ENCODE data around the gene SYN1. TPM values are rescaled to one million over a fixed set of nuclear protein-coding genes. Genes with fewer than 3 reads are reported as not detected.
"Not testable (repeated sequence)": the region's sequence is repeated elsewhere in the genome, so short reads cannot be mapped to it uniquely, and the experiment has no call there.

The SYN1 gene
- total and polyA plus RNA-seq, 10 donors, result 0.10 to 1.2 (median 0.61) TPM

- TF ChIP-seq POLR2AphosphoS5 (IDR thresholded peaks at IDR 0.05) (no peak), CTCF (IDR thresholded peaks at IDR 0.05 in 8 of 11, conservative IDR thresholded peaks at IDR 0.05 in 3 of 11) (no peak), POLR2A (IDR thresholded peaks at IDR 0.05) (no peak)
- intact Hi-C loops (cut with DNase I; ENCODE audit: low total_unique reads), result no loop called here
- Histone ChIP-seq H3K4me3 (no peak overlapping the region), H3K27ac (no peak overlapping the region), H3K36me3 (no peaks in the 10 kb centered on the region), H3K4me1 (no peaks in the 10 kb centered on the region), H3K9me3 (no peaks in the 10 kb centered on the region), H3K27me3 (replicated peaks in 1 of 7) (peaks cover 0 to 4% (median 0%) of the 10 kb centered on the region in 7 donors)
- 53 to 83% (median 74%) methylated on average over 4 of the region's 4 CpGs for WGBS, 5 donors
- DNase-seq, result no peak
These were observed 9.1 kb downstream of the SYN1 start for GRCh38 chrX:47610511-47610910.

DNA sequence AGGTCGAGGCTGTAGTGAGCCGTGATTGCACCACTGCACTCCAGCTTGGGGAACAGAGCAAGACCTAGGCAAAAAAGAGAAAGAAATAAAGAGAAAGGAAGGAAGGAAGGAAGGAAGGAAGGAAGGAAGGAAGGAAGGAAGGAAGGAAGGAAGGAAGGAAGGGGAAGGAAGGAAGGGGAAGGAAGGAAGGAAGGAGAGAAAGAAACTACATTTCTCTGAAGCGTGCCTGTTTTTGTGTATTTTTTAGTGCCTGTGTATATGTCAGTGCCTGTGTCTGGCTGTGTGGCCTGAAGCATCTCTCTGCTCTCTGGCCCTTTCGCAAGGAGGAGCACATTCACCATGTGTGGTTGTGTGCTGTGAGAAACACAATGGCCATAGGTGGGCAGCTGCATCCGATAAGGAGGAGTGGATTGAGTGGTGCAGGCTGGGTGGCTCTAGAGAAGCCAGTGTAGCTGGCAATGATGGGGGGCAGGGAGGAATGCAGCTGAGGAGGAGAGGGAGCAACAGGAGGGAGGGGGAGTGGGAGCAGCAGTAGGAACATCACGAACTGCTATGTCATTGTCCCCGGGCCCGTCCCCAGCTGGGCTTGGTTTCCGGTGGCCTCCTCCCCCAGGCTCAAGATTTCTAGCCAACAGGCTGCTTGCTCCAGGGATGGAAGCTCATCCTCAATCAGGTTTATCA, 11.4 kb downstream of the SYN1 start:
- TF ChIP-seq POLR2A (IDR thresholded peaks at IDR 0.05), result no peak
- no peak for TF ChIP-seq POLR2AphosphoS5 (IDR thresholded peaks at IDR 0.05)
- TF ChIP-seq CTCF (IDR thresholded peaks at IDR 0.05 in 8 of 11, conservative IDR thresholded peaks at IDR 0.05 in 3 of 11), result no peak
- WGBS, 5 donors, result 31 to 65% (median 46%) methylated on average over 8 to 9 of the region's 9 CpGs
- intact Hi-C loops (cut with DNase I; ENCODE audit: low total_unique reads), result no loop called here
- Histone ChIP-seq H3K9me3 (no peaks in the 10 kb centered on the region), H3K27me3 (replicated peaks in 1 of 7) (peaks cover 0 to 2% (median 0%) of the 10 kb centered on the region in 7 donors), H3K4me1 (no peaks in the 10 kb centered on the region), H3K4me3 (no peak overlapping the region), H3K27ac (peak overlapping the region in 1 of 8 donors; percentile 53), H3K36me3 (no peaks in the 10 kb centered on the region)
- no peak for DNase-seq

DNA sequence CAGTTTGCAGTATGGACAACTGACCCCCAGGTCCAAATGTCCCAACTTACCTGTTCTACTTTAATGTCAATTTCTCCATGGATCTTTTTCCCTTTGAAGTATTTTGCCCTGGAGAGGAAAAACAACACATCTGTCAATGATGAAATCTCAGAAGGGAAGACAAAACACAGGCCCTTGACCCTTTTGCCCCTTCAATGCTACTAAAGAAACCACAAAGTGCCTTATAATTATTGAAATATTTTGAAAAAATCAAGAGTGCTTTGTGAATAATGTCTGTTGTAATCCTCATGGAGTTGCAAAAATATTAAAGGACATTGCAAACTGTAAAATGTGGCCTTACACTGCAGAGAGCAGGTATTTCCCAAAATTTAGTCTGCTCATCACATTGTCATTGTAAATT, 12.6 kb downstream of the SYN1 start:
- TF ChIP-seq POLR2AphosphoS5 (IDR thresholded peaks at IDR 0.05) (no peak), POLR2A (IDR thresholded peaks at IDR 0.05) (no peak), CTCF (IDR thresholded peaks at IDR 0.05 in 8 of 11, conservative IDR thresholded peaks at IDR 0.05 in 3 of 11) (no peak)
- intact Hi-C loops (cut with DNase I; ENCODE audit: low total_unique reads), result no loop called here
- H3K27ac ChIP-seq, result no peak overlapping the region
- no peaks in the 10 kb centered on the region for H3K9me3 ChIP-seq
- H3K27me3 ChIP-seq (replicated peaks in 1 of 7), result no peaks in the 10 kb centered on the region
- no peaks in the 10 kb centered on the region for H3K36me3 ChIP-seq
- DNase-seq, result no peak
- H3K4me1 ChIP-seq, result no peaks in the 10 kb centered on the region
- no peak overlapping the region for H3K4me3 ChIP-seq

GRCh38 chrX:47605024-47605423, 14.6 kb downstream of the SYN1 start:
- H3K36me3 ChIP-seq, result no peaks in the 10 kb centered on the region
- H3K27me3 ChIP-seq (replicated peaks in 1 of 7), result no peaks in the 10 kb centered on the region
- DNase-seq, result no peak
- no peak overlapping the region for H3K4me3 ChIP-seq
- H3K9me3 ChIP-seq, result peaks cover 0 to 19% (median 5%) of the 10 kb centered on the region in 8 donors
- intact Hi-C loops (cut with DNase I; ENCODE audit: low total_unique reads), result no loop called here
- TF ChIP-seq CTCF (IDR thresholded peaks at IDR 0.05 in 8 of 11, conservative IDR thresholded peaks at IDR 0.05 in 3 of 11) (no peak), POLR2A (IDR thresholded peaks at IDR 0.05) (no peak), POLR2AphosphoS5 (IDR thresholded peaks at IDR 0.05) (no peak)
- 65 to 74% (median 71%) methylated on average over 6 to 9 of the region's 9 CpGs for WGBS, 5 donors
- H3K27ac ChIP-seq, result no peak overlapping the region
- no peaks in the 10 kb centered on the region for H3K4me1 ChIP-seq

DNA sequence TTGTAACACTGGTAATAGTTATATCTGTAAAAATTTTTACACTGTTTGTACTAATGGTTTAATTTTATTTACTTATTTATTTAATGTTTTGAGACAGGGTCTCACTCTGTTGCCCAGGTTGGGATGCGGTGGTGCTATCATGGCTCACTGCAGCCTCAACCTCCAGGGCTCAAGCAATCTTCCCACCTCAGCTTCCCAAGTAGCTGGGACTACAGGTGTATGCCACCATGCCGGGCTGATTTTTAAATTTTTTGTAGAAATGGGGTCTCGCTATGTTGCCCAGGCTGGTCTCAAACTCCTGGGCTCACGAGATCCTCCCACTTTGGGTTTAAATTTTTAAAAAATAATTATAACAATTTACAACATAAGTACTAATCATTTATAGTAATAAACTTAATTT, 16.5 kb downstream of the SYN1 start:
- intact Hi-C loops (cut with DNase I; ENCODE audit: low total_unique reads), result not testable (repeated sequence)

More for the DNA sequence above, 16.5 kb downstream of the SYN1 start:
- not testable (repeated sequence) for H3K27ac ChIP-seq; H3K4me3 ChIP-seq; H3K4me1 ChIP-seq; H3K36me3 ChIP-seq; DNase-seq; H3K27me3 ChIP-seq (replicated peaks in 1 of 7)
- WGBS, 5 donors, result 89 to 100% (median 95%) methylated on average over 4 of the region's 4 CpGs
- peaks cover 0 to 38% (median 15%) of the 10 kb centered on the region in 8 donors for H3K9me3 ChIP-seq
